Effector memory CD8-positive, alpha-beta T cell (primary cell): ENCODE measurements around the gene HSH2D.
"Not testable (repeated sequence)": the region's sequence is repeated elsewhere in the genome, so short reads cannot be mapped to it uniquely, and the experiment has no call there.

Source experiments
- ATAC-seq: fragments of 150-1000 bp; cut with Tn5 transposase; replicated peaks from 2 replicates; pipeline ENCODE4 v1.10.0; 2021; ENCODE audit warnings: mild to moderate bottlenecking, moderate library complexity
- DNase-seq, 3 experiments: peaks; one replicate each; pipeline ENCODE4 v3.0.0; 2021
- H3K27ac Mint-ChIP-seq, 2 donors: one replicate each; pipeline ENCODE4 v1.8.0; 2022; ENCODE audit warnings: mild to moderate bottlenecking in 2 of 2, mixed read lengths in 2 of 2, moderate library complexity in 2 of 2
- H3K27me3 Mint-ChIP-seq, 2 donors: one replicate each; pipeline ENCODE4 v1.8.0; 2022; ENCODE audit warnings: mixed read lengths in 2 of 2
- H3K36me3 Mint-ChIP-seq: one replicate; pipeline ENCODE4 v1.8.0; 2022; ENCODE audit warnings: mild to moderate bottlenecking, moderate library complexity, mixed read lengths; ENCODE audit not compliant: insufficient read depth
- H3K4me1 Mint-ChIP-seq, 2 donors: one replicate each; pipeline ENCODE4 v1.8.0; 2022; ENCODE audit warnings: low read depth in 2 of 2, mixed read lengths in 2 of 2
- H3K4me3 Mint-ChIP-seq, 2 donors: one replicate each; pipeline ENCODE4 v1.8.0; 2022; ENCODE audit warnings: mild to moderate bottlenecking in 2 of 2, mixed read lengths in 2 of 2, moderate library complexity in 2 of 2
- H3K9me3 Mint-ChIP-seq, 2 donors: one replicate each; pipeline ENCODE4 v1.8.0; 2022; ENCODE audit warnings: mixed read lengths in 2 of 2
- total RNA-seq, 9 experiments: gene quantifications; one replicate each; lab custom pipeline; 2026; lab: John Stamatoyannopoulos, UW

HSH2D gene, protein sequence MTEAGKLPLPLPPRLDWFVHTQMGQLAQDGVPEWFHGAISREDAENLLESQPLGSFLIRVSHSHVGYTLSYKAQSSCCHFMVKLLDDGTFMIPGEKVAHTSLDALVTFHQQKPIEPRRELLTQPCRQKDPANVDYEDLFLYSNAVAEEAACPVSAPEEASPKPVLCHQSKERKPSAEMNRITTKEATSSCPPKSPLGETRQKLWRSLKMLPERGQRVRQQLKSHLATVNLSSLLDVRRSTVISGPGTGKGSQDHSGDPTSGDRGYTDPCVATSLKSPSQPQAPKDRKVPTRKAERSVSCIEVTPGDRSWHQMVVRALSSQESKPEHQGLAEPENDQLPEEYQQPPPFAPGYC
- 6.9 to 37.5 (median 20.8) reads per million in 9 experiments for total RNA-seq

DNA sequence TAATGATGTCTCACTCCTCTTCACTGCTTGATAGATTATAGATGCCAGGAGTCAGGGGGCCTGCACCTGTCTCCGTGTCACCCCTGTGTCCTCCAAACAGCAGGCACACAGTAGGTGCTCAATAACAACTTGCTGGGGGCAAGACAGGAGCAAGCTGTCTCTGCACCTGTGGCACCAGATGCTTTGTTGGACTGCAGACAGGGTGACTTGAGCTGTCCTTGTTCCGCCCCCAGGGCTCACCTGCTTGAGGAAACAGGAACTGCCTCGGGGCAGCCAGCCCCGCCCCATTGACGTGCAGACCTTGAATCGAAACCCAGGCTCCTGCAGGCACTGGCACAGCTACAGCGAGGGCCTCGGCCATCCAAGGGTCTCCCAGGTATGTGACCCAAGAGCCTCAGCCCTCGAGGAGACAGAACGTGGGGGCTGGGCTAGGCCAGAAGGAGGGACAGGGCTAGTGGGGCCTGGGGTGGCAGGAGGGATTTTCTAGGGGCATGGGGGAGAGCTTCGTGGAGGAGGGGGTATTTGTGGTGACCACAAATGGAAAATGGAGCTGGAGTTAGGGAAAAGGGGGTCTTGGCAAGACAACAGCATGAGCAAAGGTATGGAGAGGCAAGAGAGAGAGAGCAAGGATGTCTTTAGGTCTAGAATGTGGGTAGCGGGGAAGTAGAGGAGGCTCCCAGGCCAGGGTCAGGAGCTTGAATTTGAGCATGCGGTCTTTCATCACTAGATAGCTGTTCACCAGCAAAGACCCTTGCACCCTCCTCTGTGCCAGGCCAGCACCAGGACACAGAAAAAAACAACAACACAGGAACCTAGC is at the start of gene HSH2D:
HSH2D (plus strand) TSS at position 287 of the 817 bp plus-strand sequence. CDS start 5,066 bp downstream, outside the sequence.
- peak; percentile 88 for ATAC-seq
- peaks cover 21% of the 10 kb centered on the region for H3K36me3 Mint-ChIP-seq

DNA sequence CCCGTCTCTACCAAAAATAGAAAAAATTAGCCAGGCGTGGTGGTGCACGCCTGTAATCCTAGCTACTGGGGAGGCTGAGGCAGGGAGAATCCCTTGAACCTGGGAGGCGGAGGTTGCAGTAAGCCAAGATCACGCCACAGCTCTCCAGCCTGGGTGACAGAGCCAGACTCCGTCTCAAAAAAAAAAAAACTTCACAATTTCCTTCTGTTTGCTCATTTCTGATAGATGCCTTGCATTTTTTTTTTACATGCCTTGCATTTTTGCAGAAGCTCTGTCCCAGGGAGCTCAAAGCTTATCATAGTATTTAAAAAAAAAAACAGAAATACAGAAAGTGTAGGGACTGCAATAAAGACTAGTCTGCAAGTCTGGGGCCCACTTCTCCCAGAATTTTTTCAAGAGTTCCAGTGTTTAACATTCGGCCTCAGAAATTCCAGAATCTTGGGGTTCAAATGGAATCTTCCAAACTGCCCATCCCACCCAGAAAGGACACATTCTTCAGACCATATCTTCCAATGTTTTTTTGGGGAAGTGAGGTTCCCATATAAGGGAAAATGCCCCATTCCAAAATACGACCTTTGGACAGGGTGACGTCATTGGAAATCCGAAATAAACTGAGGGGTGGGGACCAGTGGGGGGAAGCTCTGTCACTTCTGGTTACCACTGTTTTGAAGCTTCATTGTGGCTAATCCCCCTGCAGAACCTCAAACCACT is 49.0 kb upstream of the HSH2D start:
- H3K36me3 Mint-ChIP-seq = peaks cover 100% of the 10 kb centered on the region
- no peaks in the 10 kb centered on the region for H3K9me3 Mint-ChIP-seq
- ATAC-seq (no peak), DNase-seq (no peak)
- peak overlapping the region; percentile 33 to 74 for H3K27ac Mint-ChIP-seq
- H3K4me3 Mint-ChIP-seq = no peak overlapping the region
- H3K4me1 Mint-ChIP-seq = peaks cover 6 to 13% of the 10 kb centered on the region in 2 donors
- H3K27me3 Mint-ChIP-seq = no peaks in the 10 kb centered on the region

More for the DNA sequence above, at the start of gene HSH2D:
- Mint-ChIP-seq H3K27ac (peak within 1 kb of the TSS; percentile 98 to 99), H3K4me1 (peaks cover 46 to 53% of the 10 kb centered on the region in 2 donors), H3K4me3 (peak within 1 kb of the TSS; percentile 98 to 99), H3K9me3 (no peaks in the 10 kb centered on the region), H3K27me3 (no peaks in the 10 kb centered on the region)
- DNase-seq = peak; percentile 71 to 73 (median 73)

DNA sequence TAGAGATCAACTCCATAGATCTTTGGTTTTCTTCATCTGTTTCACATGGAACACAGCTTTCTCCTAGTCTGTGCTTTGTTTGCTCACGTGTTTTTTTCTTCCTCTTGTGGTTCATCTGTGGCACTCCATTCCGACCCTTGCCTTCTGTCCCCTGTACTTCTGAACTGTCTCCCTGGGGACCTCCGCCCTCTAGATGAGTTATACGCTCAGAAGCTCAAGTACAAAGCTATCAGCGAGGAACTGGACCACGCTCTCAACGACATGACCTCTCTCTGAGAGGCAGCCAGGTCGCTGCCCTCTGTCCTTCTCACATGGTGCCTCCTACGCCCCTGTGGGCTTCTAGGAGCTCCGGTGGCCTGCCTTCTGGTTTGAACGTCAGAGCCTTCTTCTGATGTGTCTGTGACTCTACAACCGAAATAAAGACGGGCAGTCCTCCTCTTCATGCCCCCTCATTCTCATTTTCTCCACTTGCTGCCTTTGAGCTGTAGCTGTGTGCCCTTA is 48.4 kb upstream of the HSH2D start:
- ATAC-seq = no peak
- no peak overlapping the region for H3K4me3 Mint-ChIP-seq

DNA sequence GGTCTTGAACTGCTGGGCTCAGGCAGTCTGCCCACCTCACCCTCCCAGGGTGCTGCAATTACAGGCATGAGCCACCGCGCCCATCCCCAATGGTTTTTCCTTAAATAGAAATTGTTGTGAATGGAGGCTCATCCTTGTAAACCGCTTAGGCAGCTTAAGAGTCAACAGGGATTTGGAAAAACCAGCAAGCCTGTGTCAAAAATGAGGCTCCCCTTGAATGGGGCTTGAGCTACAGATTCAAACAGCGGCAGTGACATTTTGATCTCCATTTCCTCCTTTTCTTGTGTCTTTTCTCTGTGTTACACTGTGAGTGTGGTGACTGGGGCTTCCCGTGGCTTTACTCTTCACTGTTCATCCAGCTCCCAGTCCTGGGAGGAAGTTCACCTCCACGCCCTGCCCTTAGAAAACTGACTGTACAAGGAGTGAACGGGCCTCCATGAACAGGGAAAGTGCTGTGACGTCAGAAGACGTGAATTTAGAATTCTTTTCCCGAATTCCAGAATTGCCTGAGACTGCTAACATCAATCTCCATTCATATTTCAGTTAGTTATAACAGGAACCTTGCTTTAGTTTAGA is 47.1 kb upstream of the HSH2D start:
- Mint-ChIP-seq H3K27me3 (no peaks in the 10 kb centered on the region), H3K36me3 (peaks cover 100% of the 10 kb centered on the region), H3K9me3 (no peaks in the 10 kb centered on the region), H3K4me1 (peaks cover 10 to 12% of the 10 kb centered on the region in 2 donors), H3K27ac (peak overlapping the region in 1 of 2 donors; percentile 15), H3K4me3 (no peak overlapping the region)
- DNase-seq (no peak), ATAC-seq (no peak)

More for the DNA sequence above, 48.4 kb upstream of the HSH2D start:
- H3K27ac Mint-ChIP-seq = peak overlapping the region; percentile 33 to 74
- no peaks in the 10 kb centered on the region for H3K9me3 Mint-ChIP-seq
- no peaks in the 10 kb centered on the region for H3K27me3 Mint-ChIP-seq
- peaks cover 100% of the 10 kb centered on the region for H3K36me3 Mint-ChIP-seq
- peaks cover 7 to 12% of the 10 kb centered on the region in 2 donors for H3K4me1 Mint-ChIP-seq
- no peak for DNase-seq

DNA sequence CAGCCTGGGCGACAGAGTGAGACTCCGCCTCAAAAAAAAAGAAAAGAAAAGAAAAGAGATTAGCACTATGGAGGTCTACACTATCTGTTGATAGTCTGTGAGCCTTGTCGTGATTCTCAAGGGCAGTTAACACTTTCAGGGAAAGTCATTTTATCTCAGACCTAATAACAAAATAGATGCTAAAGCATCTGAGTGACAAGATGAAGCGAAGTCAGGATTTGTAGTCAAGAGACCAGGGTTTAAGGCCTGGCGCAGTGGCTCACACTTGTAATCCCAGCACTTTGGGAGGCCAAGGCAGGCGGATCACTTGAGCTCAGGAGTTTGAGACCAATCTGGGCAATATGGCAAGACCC is 45.1 kb upstream of the HSH2D start:
- H3K9me3 Mint-ChIP-seq = no peaks in the 10 kb centered on the region

DNA sequence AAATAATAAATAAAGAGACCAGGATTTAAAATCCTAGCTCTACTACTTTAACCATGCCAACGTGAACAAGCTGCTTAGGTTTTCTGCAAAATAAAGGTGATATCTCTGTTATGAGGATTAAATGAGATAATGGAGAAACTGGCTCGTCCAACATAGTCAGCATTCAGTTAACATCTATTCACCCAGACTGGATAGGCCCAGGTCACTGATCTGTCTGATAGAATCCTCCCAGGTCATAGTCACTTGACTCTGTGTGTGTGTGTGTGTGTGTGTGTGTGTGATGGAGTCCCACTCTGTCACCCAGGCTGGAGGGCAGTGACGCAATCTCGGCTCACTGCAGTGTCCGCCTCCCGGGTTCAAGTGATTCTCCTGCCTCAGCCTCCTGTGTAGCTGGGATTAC is 44.7 kb upstream of the HSH2D start:
- DNase-seq (no peak), ATAC-seq (no peak)
- Mint-ChIP-seq H3K4me1 (peaks cover 10 to 11% of the 10 kb centered on the region in 2 donors), H3K27me3 (no peaks in the 10 kb centered on the region), H3K4me3 (no peak overlapping the region), H3K9me3 (no peaks in the 10 kb centered on the region), H3K27ac (peak overlapping the region in 1 of 2 donors; percentile 80), H3K36me3 (peaks cover 100% of the 10 kb centered on the region)

More for the DNA sequence above, 45.1 kb upstream of the HSH2D start:
- H3K4me1 Mint-ChIP-seq = peaks cover 10 to 11% of the 10 kb centered on the region in 2 donors
- DNase-seq = no peak
- H3K27me3 Mint-ChIP-seq = no peaks in the 10 kb centered on the region
- H3K4me3 Mint-ChIP-seq = no peak overlapping the region
- peak overlapping the region; percentile 56 to 80 for H3K27ac Mint-ChIP-seq
- peaks cover 100% of the 10 kb centered on the region for H3K36me3 Mint-ChIP-seq
- ATAC-seq = no peak

DNA sequence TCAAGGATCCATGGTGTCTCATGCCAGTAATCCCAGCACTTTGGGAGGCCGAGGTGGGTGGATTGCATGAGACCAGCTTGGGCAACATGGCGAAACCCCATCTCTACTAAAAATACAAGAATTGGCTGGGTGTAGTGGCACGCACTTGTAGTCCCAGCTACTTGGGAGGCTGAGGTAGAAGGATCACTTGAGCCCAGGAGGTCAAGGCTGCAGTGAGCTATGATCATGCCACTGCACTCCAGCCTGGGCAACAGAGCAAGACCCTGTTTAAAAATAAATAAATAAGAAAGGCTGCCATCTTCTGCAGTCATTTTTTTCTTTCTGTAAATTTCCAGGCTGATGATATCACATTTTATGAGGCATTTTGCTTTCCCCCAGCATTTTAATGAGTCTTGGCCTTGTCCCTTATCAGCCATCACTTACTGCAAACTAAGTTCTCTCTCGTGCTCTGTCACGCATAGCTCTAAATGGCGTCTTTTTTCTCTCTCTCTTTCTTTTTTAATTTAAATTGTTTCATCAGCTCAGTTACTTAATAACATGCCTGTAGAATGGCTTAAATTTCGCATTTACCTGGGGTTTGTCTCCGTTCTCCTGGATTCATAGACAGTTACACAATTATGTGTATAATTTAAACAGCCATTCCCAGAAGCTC is 44.0 kb upstream of the HSH2D start:
- H3K27ac Mint-ChIP-seq = peak overlapping the region; percentile 46 to 52

DNA sequence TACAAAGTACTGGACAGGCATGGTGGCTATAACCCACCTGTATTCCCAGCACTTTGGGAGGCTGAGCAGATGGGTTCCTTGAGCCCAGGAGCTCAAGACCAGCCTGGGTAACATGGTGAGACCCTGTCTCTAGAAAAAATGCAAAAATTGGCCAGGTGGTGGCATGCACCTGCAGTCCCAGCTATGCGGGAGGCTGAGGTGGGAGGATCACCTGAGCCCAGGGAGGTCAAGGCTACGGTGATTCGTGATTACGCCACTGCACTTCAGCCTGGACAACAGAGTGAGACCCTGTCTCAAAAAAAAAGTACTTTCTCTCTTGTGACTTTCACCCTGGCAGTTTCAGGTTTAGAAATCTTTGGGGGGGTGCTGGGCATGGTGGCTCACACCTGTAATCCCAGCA is 43.0 kb upstream of the HSH2D start:
- peaks cover 90% of the 10 kb centered on the region for H3K36me3 Mint-ChIP-seq
- H3K27ac Mint-ChIP-seq = no peak overlapping the region
- peaks cover 6 to 10% of the 10 kb centered on the region in 2 donors for H3K4me1 Mint-ChIP-seq
- no peaks in the 10 kb centered on the region for H3K9me3 Mint-ChIP-seq
- DNase-seq (no peak), ATAC-seq (no peak)
- H3K27me3 Mint-ChIP-seq = no peaks in the 10 kb centered on the region
- no peak overlapping the region for H3K4me3 Mint-ChIP-seq

More for the DNA sequence above, 44.0 kb upstream of the HSH2D start:
- not testable (repeated sequence) for H3K27me3 Mint-ChIP-seq, ATAC-seq, H3K9me3 Mint-ChIP-seq, DNase-seq, H3K4me3 Mint-ChIP-seq
- peaks cover 100% of the 10 kb centered on the region for H3K36me3 Mint-ChIP-seq
- H3K4me1 Mint-ChIP-seq = peaks cover 10 to 11% of the 10 kb centered on the region in 2 donors

DNA sequence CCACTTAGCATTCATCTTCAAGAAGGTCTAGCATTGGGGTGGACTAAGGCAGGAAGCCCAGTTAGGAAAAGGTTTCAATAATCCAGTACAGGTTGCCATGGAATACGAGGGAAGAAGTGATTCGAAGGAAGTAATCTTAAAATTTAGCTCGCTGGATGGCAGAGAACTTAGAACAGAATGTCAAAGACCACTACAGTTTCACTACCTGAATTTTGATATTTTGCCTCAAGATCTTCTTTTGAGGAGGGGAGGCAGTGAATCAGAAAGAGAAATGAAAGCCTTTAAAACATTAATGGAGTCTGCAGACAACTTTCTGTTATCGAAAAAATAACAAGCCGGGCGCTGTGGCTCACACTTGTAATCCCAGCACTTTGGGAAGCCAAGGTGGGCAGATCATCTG is 38.8 kb upstream of the HSH2D start:
- Mint-ChIP-seq H3K4me3 (no peak overlapping the region), H3K27ac (peak overlapping the region in 1 of 2 donors; percentile 44), H3K9me3 (no peaks in the 10 kb centered on the region), H3K27me3 (no peaks in the 10 kb centered on the region), H3K36me3 (peaks cover 52% of the 10 kb centered on the region), H3K4me1 (peaks cover 0 to 4% of the 10 kb centered on the region in 2 donors)
- DNase-seq = no peak
- ATAC-seq = no peak

DNA sequence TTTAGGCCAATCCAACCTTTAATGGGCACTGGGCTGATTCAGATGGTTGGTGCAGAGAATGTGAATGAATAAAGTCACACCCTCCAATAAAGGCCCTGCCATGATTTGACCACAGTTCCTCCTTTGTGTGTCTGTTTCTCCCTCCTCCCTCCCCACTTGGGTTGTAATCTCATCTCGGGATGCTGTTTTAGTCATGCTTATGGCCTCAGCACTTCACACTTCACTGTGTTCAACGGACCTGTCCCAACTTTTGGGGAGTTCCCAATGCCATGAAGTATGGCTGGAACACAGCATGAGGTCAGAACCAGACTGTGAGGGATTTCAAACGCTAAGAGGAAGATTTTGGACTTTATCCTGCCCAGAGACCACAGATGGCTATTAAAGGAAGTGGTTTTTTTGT is 37.4 kb upstream of the HSH2D start:
- DNase-seq (no peak), ATAC-seq (peak; percentile 30)
- no peaks in the 10 kb centered on the region for H3K27me3 Mint-ChIP-seq
- H3K4me3 Mint-ChIP-seq = no peak overlapping the region
- H3K9me3 Mint-ChIP-seq = no peaks in the 10 kb centered on the region
- H3K4me1 Mint-ChIP-seq = peaks cover under 1 to 2% of the 10 kb centered on the region in 2 donors
- H3K36me3 Mint-ChIP-seq = peaks cover 41% of the 10 kb centered on the region
- H3K27ac Mint-ChIP-seq = no peak overlapping the region

DNA sequence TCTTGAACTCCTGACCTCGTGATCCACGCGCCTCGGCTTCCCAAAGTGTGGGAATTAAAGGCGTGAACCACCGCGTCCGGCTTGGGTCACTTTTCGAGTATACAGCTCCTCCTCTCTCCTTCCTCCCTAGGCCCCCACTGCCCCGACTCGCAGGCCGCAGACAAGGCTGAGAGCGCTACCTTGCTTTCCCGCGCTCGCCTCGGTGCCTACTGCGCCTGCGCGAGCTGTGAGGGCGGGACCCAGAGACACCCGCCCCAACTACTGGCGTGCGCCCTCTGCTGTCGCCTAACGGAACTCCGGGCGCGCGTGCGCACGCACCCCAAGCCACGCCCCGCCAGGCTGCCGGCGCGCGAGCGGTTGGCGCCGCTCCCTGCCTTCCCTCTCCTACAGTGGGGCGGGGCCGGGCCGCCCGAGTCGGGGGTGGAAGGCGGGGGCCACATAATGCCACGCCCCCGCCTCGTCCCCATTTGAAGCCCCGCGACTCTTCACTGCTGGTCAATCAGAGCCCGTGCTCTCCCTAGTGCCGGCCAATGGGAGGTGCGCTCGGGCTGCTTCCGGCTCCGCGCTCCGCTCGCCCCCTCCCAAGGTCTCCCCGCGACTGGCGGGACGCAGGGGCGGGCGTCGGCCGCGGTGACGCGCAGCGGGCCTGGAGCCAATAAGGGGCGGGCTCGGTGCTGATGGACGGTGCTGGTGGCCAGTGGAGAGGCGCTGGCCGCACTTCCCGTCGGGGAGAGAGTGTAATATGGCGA is 32.2 kb upstream of the HSH2D start, which contains the start of gene RAB8A:
RAB8A (plus strand) TSS at position 730 of the 749 bp plus-strand sequence; CDS start at position 743, 13 bp downstream.
- ATAC-seq = peak; percentile 89
- peak within 1 kb of the TSS; percentile 97 to 99 for H3K27ac Mint-ChIP-seq
- DNase-seq = peak; percentile 98 to 100 (median 99)
- peak within 1 kb of the TSS; percentile 89 to 97 for H3K4me3 Mint-ChIP-seq
- H3K27me3 Mint-ChIP-seq = no peaks in the 10 kb centered on the region
- no peaks in the 10 kb centered on the region for H3K9me3 Mint-ChIP-seq
- H3K36me3 Mint-ChIP-seq = peaks cover 25% of the 10 kb centered on the region
- peaks cover 26 to 29% of the 10 kb centered on the region in 2 donors for H3K4me1 Mint-ChIP-seq
